Nephron progenitor cell (in vitro differentiated cells): Measurements from ENCODE around the gene ERLEC1.
"Not testable (repeated sequence)": the region's sequence is repeated elsewhere in the genome, so short reads cannot be mapped to it uniquely, and the experiment has no call there.

ENCODE experiments used
- DNase-seq: peaks from one replicate; pipeline ENCODE4 v3.0.0; 2021
- H3K27ac Mint-ChIP-seq: 2 replicates; pipeline ENCODE4 v1.8.0; 2021; ENCODE audit warnings: mild to moderate bottlenecking, moderate library complexity, mixed read lengths
- H3K27me3 Mint-ChIP-seq: 2 replicates; pipeline ENCODE4 v1.8.0; 2021; ENCODE audit warnings: mild to moderate bottlenecking, low read depth, mixed read lengths; ENCODE audit not compliant: poor library complexity
- H3K36me3 Mint-ChIP-seq: 2 replicates; pipeline ENCODE4 v1.8.0; 2021; ENCODE audit warnings: low read depth, mixed read lengths
- H3K4me1 Mint-ChIP-seq: 2 replicates; pipeline ENCODE4 v1.8.0; 2021; ENCODE audit warnings: mixed read lengths
- H3K4me3 Mint-ChIP-seq: 2 replicates; pipeline ENCODE4 v1.8.0; 2021; ENCODE audit warnings: mild to moderate bottlenecking, moderate library complexity, mixed read lengths
- H3K9me3 Mint-ChIP-seq: 2 replicates; pipeline ENCODE4 v1.8.0; 2021; ENCODE audit warnings: mild to moderate bottlenecking, moderate library complexity, mixed read lengths
- TF ChIP-seq, protein P1 (sequence below): fragments of 200-600 bp; sonication (generic); IDR thresholded peaks from 2 replicates; pipeline ENCODE4 v1.5.0; 2021; ENCODE audit warnings: antibody characterized with exemption

ERLEC1 gene

DNA sequence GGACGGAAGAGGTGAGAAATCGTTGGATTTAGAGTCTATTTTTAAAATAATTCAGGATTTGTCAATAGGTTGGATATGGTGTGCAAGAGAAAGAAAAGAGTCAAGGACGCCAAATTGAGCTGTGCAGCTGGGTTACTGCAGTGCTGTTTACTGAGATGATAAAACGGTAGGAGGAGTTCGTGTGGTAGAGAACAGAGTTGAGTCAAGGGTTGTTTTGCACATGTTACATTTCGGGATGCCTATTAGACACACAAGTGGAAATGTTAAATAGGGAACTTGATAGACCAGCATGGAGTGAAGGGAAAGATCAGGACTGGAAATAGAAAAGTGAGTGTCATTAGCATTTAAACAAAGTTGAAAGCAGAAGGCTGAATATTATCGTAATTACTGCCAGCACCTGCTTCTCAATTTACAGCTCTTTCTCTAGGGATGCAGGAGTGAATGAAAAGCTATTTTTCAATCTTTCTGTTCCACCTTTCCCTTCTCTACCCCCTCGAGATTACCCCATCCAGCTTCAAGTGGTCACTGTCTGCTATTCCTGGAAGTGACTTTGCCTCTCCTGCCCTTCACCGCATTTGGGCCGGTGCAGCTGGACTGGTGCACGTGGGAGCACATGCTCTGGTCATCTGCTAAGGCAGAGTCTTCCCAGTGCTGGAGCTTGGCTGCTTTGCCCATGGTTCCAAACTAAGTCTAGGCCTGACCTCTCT lies 42.6 kb downstream of the ERLEC1 start:
- no peak for DNase-seq
- TF ChIP-seq, protein P1, sequence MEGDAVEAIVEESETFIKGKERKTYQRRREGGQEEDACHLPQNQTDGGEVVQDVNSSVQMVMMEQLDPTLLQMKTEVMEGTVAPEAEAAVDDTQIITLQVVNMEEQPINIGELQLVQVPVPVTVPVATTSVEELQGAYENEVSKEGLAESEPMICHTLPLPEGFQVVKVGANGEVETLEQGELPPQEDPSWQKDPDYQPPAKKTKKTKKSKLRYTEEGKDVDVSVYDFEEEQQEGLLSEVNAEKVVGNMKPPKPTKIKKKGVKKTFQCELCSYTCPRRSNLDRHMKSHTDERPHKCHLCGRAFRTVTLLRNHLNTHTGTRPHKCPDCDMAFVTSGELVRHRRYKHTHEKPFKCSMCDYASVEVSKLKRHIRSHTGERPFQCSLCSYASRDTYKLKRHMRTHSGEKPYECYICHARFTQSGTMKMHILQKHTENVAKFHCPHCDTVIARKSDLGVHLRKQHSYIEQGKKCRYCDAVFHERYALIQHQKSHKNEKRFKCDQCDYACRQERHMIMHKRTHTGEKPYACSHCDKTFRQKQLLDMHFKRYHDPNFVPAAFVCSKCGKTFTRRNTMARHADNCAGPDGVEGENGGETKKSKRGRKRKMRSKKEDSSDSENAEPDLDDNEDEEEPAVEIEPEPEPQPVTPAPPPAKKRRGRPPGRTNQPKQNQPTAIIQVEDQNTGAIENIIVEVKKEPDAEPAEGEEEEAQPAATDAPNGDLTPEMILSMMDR = no peak
- Mint-ChIP-seq H3K4me3 (no peak overlapping the region), H3K36me3 (peaks cover 13% of the 10 kb centered on the region), H3K27me3 (no peaks in the 10 kb centered on the region), H3K4me1 (no peaks in the 10 kb centered on the region), H3K27ac (no peak overlapping the region), H3K9me3 (no peaks in the 10 kb centered on the region)

DNA sequence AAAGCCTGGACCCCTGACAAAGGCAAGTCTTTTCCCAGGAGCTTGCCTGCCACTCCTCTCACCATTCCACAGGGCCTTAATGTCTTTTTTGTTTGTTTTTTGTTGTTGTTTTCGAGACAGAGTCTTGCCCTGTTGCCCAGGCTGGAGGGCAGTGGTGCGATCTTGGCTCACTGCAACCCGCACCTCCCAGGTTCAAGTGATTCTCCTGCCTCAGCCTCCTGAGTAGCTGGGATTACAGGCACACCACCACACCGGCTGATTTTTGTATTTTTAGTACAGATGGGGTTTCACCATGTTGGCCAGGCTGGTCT lies 43.1 kb downstream of the ERLEC1 start:
- not testable (repeated sequence) for H3K27me3 Mint-ChIP-seq, H3K27ac Mint-ChIP-seq, H3K9me3 Mint-ChIP-seq, H3K4me3 Mint-ChIP-seq, H3K4me1 Mint-ChIP-seq, DNase-seq
- peaks cover 17% of the 10 kb centered on the region for H3K36me3 Mint-ChIP-seq

DNA sequence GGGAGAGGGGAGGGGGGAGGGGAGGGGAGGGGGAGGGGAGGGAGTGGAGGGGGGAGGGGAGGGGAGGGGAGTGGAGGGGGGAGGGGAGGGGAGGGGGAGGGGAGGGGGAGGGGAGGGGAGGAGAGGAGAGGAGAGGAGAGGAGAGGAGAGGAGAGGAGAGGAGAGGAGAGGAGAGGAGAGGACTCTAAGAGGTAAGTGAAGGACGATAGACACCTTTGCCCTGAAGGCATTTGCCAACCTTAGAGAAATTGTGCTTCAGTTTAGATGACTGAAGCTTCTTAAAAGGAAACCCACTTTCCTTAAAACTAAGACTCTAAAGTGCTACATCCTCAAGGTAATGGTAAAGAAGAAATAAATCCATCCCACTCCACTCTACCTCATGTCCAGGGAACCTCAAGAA lies 53.7 kb downstream of the ERLEC1 start:
- no peak overlapping the region for H3K4me3 Mint-ChIP-seq
- no peaks in the 10 kb centered on the region for H3K27me3 Mint-ChIP-seq
- H3K36me3 Mint-ChIP-seq = peaks cover 13% of the 10 kb centered on the region
- TF ChIP-seq, protein P1 = no peak
- no peak overlapping the region for H3K27ac Mint-ChIP-seq
- DNase-seq = no peak
- peaks cover 13% of the 10 kb centered on the region for H3K9me3 Mint-ChIP-seq
- H3K4me1 Mint-ChIP-seq = no peaks in the 10 kb centered on the region

DNA sequence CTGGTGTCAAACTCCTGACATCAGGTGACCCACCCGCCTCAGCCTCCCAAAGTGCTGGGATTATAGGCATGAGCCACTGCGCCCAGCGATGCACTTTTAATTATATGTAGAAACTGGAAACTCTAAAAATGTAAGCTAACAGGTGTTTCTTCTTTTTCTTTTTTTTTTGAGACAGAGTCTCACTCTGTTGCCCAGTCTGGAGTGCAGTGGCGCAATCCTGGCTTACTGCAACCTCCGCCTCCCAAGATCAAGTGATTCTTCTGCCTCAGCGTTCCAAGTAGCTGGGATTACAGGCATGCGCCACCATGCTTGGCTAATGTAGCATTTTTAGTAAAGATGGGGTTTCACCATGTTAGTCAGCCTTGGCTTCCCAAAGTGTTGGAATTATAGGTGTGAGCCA lies 54.8 kb downstream of the ERLEC1 start:
- DNase-seq, H3K4me1 Mint-ChIP-seq: not testable (repeated sequence)

DNA sequence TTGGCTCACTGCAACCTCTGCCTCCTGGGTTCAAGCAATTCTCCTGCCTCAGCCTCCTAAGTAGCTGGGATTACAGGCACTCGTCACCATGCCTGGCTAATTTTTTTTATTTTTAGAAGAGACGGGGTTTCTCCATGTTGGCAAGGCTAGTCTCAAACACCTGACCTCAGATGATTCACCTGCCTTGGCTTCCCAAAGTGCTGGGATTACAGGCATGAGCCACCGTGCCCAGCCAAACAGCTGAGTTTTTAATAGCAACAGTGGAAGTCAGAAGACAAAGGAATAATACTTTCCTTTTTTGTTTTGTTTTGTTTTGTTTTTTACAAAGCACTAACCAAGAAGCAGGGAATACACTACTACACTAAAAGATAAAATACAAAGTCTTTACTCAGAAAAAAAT lies 56.0 kb downstream of the ERLEC1 start:
- Mint-ChIP-seq H3K36me3 (peaks cover 10% of the 10 kb centered on the region), H3K9me3 (peaks cover 13% of the 10 kb centered on the region), H3K4me3 (no peak overlapping the region), H3K4me1 (no peaks in the 10 kb centered on the region), H3K27ac (no peak overlapping the region), H3K27me3 (no peaks in the 10 kb centered on the region)
- TF ChIP-seq, protein P1 = no peak
- no peak for DNase-seq

More for the DNA sequence above, 54.8 kb downstream of the ERLEC1 start:
- not testable (repeated sequence) for H3K4me3 Mint-ChIP-seq, H3K36me3 Mint-ChIP-seq, H3K27ac Mint-ChIP-seq, H3K27me3 Mint-ChIP-seq
- peaks cover 13% of the 10 kb centered on the region for H3K9me3 Mint-ChIP-seq

DNA sequence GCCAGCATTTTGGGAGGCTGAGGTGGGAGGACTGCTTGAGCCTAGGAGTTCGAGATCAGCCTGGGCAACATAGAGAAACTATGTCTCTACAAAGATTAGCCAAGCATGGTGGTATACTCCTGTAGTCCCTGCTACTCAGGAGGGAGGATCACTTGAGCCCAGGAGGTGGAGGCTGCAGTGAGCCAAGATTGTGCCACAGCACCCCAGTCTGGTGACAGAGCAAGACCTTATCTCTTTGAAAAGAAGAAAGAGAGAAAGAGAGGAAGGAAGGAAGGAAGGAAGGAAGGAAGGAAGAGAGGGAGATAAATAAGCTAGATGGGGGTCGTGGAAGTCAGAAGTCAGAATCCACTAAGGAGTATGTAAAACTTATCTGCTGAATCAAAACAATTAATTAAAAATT lies 56.8 kb downstream of the ERLEC1 start:
- Mint-ChIP-seq H3K27me3 (no peaks in the 10 kb centered on the region), H3K4me1 (no peaks in the 10 kb centered on the region), H3K4me3 (no peak overlapping the region), H3K9me3 (peaks cover 13% of the 10 kb centered on the region), H3K27ac (peak overlapping the region; percentile 64), H3K36me3 (peaks cover 16% of the 10 kb centered on the region)
- TF ChIP-seq, protein P1 = no peak
- DNase-seq = no peak

DNA sequence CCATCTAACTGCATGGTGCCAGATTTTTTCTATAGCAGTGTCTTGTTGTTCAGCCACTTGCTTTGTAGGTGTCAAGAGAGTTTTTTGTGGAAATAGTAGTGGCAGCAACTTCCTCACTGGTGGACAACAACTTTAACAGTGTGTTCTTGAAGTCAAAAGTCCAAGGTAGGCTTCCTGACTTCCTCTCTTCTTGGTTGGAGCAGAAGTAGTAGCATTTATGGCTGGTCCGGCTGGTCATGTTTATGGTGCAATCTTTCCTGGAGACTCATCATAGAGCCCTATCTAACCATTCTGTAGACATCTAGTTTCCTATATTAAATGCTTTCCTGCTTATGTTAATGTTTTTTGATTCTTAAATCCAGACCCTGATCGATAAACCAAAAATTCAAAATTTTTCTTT lies 61.2 kb downstream of the ERLEC1 start:
- H3K27me3 Mint-ChIP-seq = no peaks in the 10 kb centered on the region
- TF ChIP-seq, protein P1 = no peak
- H3K4me3 Mint-ChIP-seq = no peak overlapping the region
- no peaks in the 10 kb centered on the region for H3K9me3 Mint-ChIP-seq
- peaks cover 8% of the 10 kb centered on the region for H3K4me1 Mint-ChIP-seq
- DNase-seq = no peak
- H3K36me3 Mint-ChIP-seq = peaks cover 27% of the 10 kb centered on the region
- H3K27ac Mint-ChIP-seq = no peak overlapping the region

DNA sequence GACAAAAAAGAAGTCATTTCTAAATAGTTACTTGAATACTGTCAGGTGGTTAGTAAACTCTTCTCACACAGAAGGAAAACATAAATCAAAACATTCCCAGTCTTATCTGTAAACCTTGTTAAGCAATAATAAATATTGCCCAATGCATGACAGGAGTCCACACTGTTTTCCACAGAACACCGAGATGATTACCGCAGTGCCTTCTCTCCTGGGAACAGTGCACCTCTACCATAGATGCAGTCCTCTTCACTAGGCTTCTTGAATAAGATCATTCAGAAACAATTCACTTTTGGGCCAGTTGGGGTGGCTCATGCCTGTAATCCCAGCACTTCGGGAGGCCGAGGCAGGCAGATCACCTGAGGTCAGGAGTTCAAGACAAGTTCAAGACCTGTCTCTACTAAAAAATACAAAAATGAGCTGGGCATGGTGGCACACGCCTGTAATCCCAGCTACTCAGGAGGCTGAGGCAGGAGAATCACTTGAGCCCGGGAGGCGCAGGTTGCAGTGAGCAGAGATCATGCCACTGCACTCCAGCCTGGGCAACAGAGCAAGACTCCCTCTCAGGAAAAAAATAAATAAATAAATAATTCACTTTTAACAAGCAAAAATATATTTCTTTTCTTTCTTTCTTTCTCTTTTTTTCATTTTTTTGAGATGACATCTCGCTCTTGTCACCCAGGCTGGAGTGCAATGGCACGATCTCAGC lies 64.4 kb downstream of the ERLEC1 start:
- H3K4me1 Mint-ChIP-seq, H3K4me3 Mint-ChIP-seq, DNase-seq, H3K27me3 Mint-ChIP-seq, H3K27ac Mint-ChIP-seq, H3K9me3 Mint-ChIP-seq: not testable (repeated sequence)
- peaks cover 54% of the 10 kb centered on the region for H3K36me3 Mint-ChIP-seq
